Measurements from ENCODE around the gene KIF15. TPM values are rescaled to one million over a fixed set of nuclear protein-coding genes. Genes with fewer than 3 reads are reported as not detected.

Gene KIF15
- total and polyA plus RNA-seq, 5 donors from 2014 or later: 0.27 to 1.1 (median 0.77) TPM

DNA sequence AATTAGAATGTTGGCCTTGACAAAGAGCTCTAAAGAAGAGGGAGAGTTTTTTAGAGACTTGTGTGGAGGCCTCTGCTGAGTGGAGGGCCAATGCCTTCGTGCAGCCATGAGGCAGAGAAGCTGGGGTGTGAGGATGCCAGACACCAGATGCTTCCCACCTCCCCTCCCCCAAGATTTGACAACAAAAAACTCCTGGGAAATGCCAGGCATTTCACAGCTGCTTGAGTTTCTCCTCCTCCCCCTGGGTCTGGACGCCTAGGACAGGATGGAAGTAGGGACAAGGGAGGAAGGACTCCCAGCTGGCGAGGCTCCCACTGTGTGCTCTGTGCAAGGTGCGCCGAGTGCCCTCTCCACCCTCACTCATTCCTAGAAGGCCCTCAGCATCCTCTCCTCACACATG is 132.9 kb downstream of the KIF15 start:
- no peak overlapping the region for H3K4me3 Mint-ChIP-seq
- H3K9me3 Mint-ChIP-seq: no peaks in the 10 kb centered on the region
- no peak for DNase-seq
- no peak for ATAC-seq (ENCODE audit: low read depth in 2 of 2)
- peaks cover 0 to 3% (median 0%) of the 10 kb centered on the region in 4 donors for H3K4me1 Mint-ChIP-seq
- Histone ChIP-seq H3K27ac (ENCODE audit: insufficient read depth, low read length, poor library complexity, severe bottlenecking) (no peak overlapping the region), H3K4me3 (ENCODE audit: low read depth, low read length) (no peak overlapping the region), H3K36me3 (ENCODE audit: control insufficient read depth, insufficient read depth, low read length) (no peaks in the 10 kb centered on the region), H3K4me1 (ENCODE audit: control insufficient read depth, insufficient read depth, low read length, poor library complexity, severe bottlenecking) (no peaks in the 10 kb centered on the region), H3K27me3 (ENCODE audit: control insufficient read depth, insufficient read depth, low read length) (no peaks in the 10 kb centered on the region), H3K9me3 (ENCODE audit: control insufficient read depth in 2 of 2, low read length in 2 of 2) (no peaks in the 10 kb centered on the region)
- H3K27ac Mint-ChIP-seq: no peak overlapping the region
- peaks cover 20% of the 10 kb centered on the region for H3K27me3 Mint-ChIP-seq
- no peaks in the 10 kb centered on the region for H3K36me3 Mint-ChIP-seq

DNA sequence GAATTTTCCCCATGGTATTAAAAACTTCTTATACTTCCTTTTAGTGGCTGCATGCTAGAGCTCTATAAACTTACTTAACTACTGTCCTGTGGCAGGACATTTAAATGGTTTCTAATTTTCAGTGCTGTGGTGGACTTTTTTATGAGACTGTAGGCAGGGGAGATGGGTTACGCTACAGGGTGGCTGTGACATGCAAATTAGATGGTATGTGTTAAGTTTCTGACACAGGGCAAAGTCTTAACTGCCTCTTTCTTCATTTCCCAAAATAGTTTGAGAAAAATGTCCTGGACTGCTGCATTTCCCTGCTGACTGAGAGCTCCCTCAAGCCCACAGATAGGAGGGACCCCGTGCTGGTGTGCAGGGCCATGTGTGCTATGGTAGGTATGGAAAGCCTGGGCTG is 134.8 kb downstream of the KIF15 start:
- H3K27ac Mint-ChIP-seq: no peak overlapping the region
- H3K9me3 Mint-ChIP-seq: no peaks in the 10 kb centered on the region
- Histone ChIP-seq H3K4me3 (ENCODE audit: low read depth, low read length) (no peak overlapping the region), H3K36me3 (ENCODE audit: control insufficient read depth, insufficient read depth, low read length) (no peaks in the 10 kb centered on the region), H3K27me3 (ENCODE audit: control insufficient read depth, insufficient read depth, low read length) (peaks cover 2% of the 10 kb centered on the region), H3K9me3 (ENCODE audit: control insufficient read depth in 2 of 2, low read length in 2 of 2) (no peaks in the 10 kb centered on the region), H3K27ac (ENCODE audit: insufficient read depth, low read length, poor library complexity, severe bottlenecking) (no peak overlapping the region), H3K4me1 (ENCODE audit: control insufficient read depth, insufficient read depth, low read length, poor library complexity, severe bottlenecking) (no peaks in the 10 kb centered on the region)
- no peak for DNase-seq
- H3K4me1 Mint-ChIP-seq: no peaks in the 10 kb centered on the region
- no peak overlapping the region for H3K4me3 Mint-ChIP-seq
- H3K27me3 Mint-ChIP-seq: peaks cover 6% of the 10 kb centered on the region
- H3K36me3 Mint-ChIP-seq: no peaks in the 10 kb centered on the region
- ATAC-seq (ENCODE audit: low read depth in 2 of 2): no peak

DNA sequence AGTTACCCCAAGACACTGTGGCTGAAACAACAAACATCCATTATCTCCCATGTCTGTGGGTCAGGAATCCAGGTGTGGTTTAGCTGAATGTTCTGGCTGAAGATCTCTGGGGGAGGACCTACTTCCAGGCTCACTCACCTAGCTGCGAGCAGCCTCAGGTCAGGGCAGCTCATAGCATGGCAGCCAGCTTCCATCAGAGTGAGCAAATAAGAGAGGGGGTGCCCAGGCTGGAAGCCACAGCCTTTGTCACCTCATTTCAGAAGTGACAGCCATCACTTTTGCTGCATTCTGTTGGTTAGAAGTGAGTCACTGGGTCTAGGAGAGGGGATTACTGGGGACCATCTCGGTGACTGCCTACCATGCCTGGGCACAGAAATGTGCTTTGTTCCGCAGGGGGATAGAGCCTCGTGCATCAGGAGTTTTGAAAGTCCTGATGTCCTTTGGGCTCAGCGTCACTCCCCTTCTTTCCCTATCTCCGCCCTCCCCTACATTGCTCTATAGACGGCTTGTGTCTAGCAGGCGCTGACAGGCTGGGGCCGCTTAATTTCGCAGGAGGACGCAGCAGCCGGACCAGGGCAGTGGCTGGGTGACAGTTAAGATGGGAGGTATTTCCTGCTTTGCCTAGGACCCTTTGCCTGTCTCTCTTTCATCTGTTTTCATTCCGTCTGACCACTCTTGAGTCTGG is 138.2 kb downstream of the KIF15 start:
- Mint-ChIP-seq H3K4me1 (no peaks in the 10 kb centered on the region), H3K4me3 (no peak overlapping the region), H3K27ac (no peak overlapping the region), H3K27me3 (peaks cover 6% of the 10 kb centered on the region), H3K9me3 (no peaks in the 10 kb centered on the region), H3K36me3 (no peaks in the 10 kb centered on the region)
- no peak overlapping the region for H3K4me3 ChIP-seq (ENCODE audit: low read depth, low read length)
- DNase-seq (no peak), ATAC-seq (ENCODE audit: low read depth in 2 of 2) (no peak)
- H3K9me3 ChIP-seq (ENCODE audit: control insufficient read depth in 2 of 2, low read length in 2 of 2): no peaks in the 10 kb centered on the region
- H3K36me3 ChIP-seq (ENCODE audit: control insufficient read depth, insufficient read depth, low read length): no peaks in the 10 kb centered on the region
- no peaks in the 10 kb centered on the region for H3K4me1 ChIP-seq (ENCODE audit: control insufficient read depth, insufficient read depth, low read length, poor library complexity, severe bottlenecking)
- peaks cover 2% of the 10 kb centered on the region for H3K27me3 ChIP-seq (ENCODE audit: control insufficient read depth, insufficient read depth, low read length)
- no peak overlapping the region for H3K27ac ChIP-seq (ENCODE audit: insufficient read depth, low read length, poor library complexity, severe bottlenecking)

DNA sequence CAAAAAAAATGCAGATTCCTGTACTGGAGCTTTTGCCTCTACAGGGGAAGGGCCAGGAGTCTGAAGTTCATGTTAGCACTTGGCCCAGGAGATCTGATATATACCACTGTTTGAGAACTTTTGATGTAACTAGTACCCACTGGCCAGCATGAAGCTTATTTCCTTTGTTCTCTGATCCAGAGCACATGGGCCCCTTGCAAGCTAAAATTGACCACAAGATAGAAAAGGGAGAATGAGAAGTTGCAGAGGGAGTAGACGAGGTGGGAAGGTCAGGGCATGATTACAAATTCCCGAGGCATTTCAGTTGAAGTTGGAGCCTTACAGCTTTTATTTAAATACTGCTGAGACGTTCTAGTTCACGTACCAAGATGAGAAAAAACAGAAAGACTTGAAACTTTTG is 141.0 kb downstream of the KIF15 start:
- ATAC-seq (ENCODE audit: low read depth in 2 of 2): no peak
- Histone ChIP-seq H3K27ac (ENCODE audit: insufficient read depth, low read length, poor library complexity, severe bottlenecking) (no peak overlapping the region), H3K27me3 (ENCODE audit: control insufficient read depth, insufficient read depth, low read length) (peaks cover 2% of the 10 kb centered on the region), H3K9me3 (ENCODE audit: control insufficient read depth in 2 of 2, low read length in 2 of 2) (no peaks in the 10 kb centered on the region), H3K4me3 (ENCODE audit: low read depth, low read length) (no peak overlapping the region), H3K36me3 (ENCODE audit: control insufficient read depth, insufficient read depth, low read length) (no peaks in the 10 kb centered on the region), H3K4me1 (ENCODE audit: control insufficient read depth, insufficient read depth, low read length, poor library complexity, severe bottlenecking) (no peaks in the 10 kb centered on the region)
- no peak overlapping the region for H3K4me3 Mint-ChIP-seq
- no peaks in the 10 kb centered on the region for H3K4me1 Mint-ChIP-seq
- no peaks in the 10 kb centered on the region for H3K9me3 Mint-ChIP-seq
- DNase-seq: no peak
- H3K36me3 Mint-ChIP-seq: no peaks in the 10 kb centered on the region
- H3K27me3 Mint-ChIP-seq: peaks cover 8% of the 10 kb centered on the region
- H3K27ac Mint-ChIP-seq: no peak overlapping the region

Other genes with a start within 250 kb of the KIF15 start
- 1.2 TPM for gene ZKSCAN7, start 206.6 kb upstream of the KIF15 start, total RNA-seq
- gene ZKSCAN7, start 206.6 kb upstream of the KIF15 start, polyA plus RNA-seq: 1 to 10 TPM; 1.6 to 3.0 (median 1.9) TPM
- gene ZNF660, start 176.8 kb upstream of the KIF15 start, total RNA-seq: not detected
- under 1 TPM in 1 of 4 donors, not detected in 3; 0.83 TPM for gene ZNF660, start 176.8 kb upstream of the KIF15 start, polyA plus RNA-seq
- 6.6 TPM for gene ZNF197, start 136.8 kb upstream of the KIF15 start, total RNA-seq
- gene ZNF197, start 136.8 kb upstream of the KIF15 start, polyA plus RNA-seq: 1 to 10 TPM; 3.7 to 4.9 (median 4.3) TPM
- gene ZNF35, start 113.1 kb upstream of the KIF15 start, total RNA-seq: 0.96 TPM
- gene ZNF35, start 113.1 kb upstream of the KIF15 start, polyA plus RNA-seq: 1 to 10 TPM in 1 of 4 donors, under 1 TPM in 2, not detected in 1; 0.52 to 1.2 (median 0.87) TPM
- 0.94 TPM for gene ZNF502, start 49.1 kb upstream of the KIF15 start, total RNA-seq
- 1 to 10 TPM; 1.3 to 4.2 (median 1.8) TPM for gene ZNF502, start 49.1 kb upstream of the KIF15 start, polyA plus RNA-seq
- gene ZNF501, start 32.2 kb upstream of the KIF15 start, total RNA-seq: 0.67 TPM
- gene ZNF501, start 32.2 kb upstream of the KIF15 start, polyA plus RNA-seq: 1 to 10 TPM; 1.8 to 2.9 (median 2.5) TPM
- 31.3 TPM for gene KIAA1143, start 175 bp upstream of the KIF15 start, total RNA-seq
- gene KIAA1143, start 175 bp upstream of the KIF15 start, polyA plus RNA-seq: 10 to 100 TPM; 22.8 to 30.9 (median 27.9) TPM
- 15.2 TPM for gene TMEM42, start 100.1 kb downstream of the KIF15 start, total RNA-seq
- gene TMEM42, start 100.1 kb downstream of the KIF15 start, polyA plus RNA-seq: 10 to 100 TPM; 39.5 to 54.4 (median 44.9) TPM
- gene TGM4, start 112.8 kb downstream of the KIF15 start, total RNA-seq: not detected
- under 1 TPM in 3 of 4 donors, not detected in 1; 0.06 to 0.14 (median 0.07) TPM for gene TGM4, start 112.8 kb downstream of the KIF15 start, polyA plus RNA-seq
- gene ZDHHC3, start 214.4 kb downstream of the KIF15 start, total RNA-seq: 55.8 TPM
- gene ZDHHC3, start 214.4 kb downstream of the KIF15 start, polyA plus RNA-seq: 10 to 100 TPM; 36.8 to 45.3 (median 39.7) TPM
- 32.8 TPM for gene EXOSC7, start 214.4 kb downstream of the KIF15 start, total RNA-seq
- gene EXOSC7, start 214.4 kb downstream of the KIF15 start, polyA plus RNA-seq: 10 to 100 TPM; 42.5 to 51.7 (median 43.7) TPM